Measurements from ENCODE around the gene GRIA1.
A peak's percentile ranks its signal among the peaks of the same experiment; 100 is the strongest.

GRIA1 gene

GRCh38 chr5:153490118-153491037 lies at the start of gene GRIA1:
GRIA1 (plus strand) TSS chr5:153490670.
- DNase-seq: peak in 37 of 56 donors; percentile 5 to 78 (median 35)

GRCh38 chr5:153445875-153446579 lies 44.4 kb upstream of the GRIA1 start:
- peak in 12 of 56 donors; percentile 1 to 45 (median 14) for DNase-seq

DNA sequence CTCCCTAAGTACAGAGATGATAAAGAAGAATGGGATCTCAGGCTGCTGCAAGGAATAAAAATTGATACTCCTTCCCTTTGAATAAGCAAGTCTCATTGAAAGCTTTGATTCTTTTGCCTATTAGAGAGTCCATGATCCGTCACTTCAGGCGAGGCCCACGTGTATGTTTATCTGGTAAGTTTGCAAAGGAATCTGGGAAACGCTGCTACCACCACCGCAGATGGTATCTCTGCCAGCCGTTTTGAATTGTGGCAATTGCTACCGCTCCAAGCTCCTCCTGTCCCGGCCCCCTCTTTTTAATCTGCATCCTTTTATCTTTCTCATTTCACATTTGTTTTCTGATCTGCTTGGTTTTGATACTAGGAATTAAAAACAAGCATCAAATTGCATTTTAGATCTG lies 42.9 kb upstream of the GRIA1 start:
- peak in 3 of 56 donors; percentile 3 to 22 (median 18) for DNase-seq

DNA sequence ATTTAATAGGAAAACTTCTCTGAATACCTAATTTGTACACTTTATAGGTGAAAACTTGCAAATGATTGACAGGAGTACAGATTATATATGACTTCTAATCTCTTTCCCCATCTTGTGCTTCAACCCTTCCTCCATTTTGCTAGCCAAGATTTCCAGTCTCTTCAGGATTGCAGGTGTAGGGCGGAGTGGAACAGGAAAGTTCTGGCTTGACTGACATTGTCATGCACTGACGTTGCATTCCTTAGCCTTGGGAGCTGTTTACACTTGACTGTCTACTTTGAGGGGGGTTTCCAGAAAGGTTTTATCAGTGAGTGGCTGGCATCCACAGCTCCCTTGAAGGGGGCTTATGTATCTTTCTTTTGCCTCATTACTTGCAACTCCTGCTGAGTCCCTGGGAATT lies 34.1 kb upstream of the GRIA1 start:
- no peak for DNase-seq

- peak in 1 of 56 donors; percentile 4 for DNase-seq
Measured at GRCh38 chr5:153456993-153457392, 33.5 kb upstream of the GRIA1 start.

DNA sequence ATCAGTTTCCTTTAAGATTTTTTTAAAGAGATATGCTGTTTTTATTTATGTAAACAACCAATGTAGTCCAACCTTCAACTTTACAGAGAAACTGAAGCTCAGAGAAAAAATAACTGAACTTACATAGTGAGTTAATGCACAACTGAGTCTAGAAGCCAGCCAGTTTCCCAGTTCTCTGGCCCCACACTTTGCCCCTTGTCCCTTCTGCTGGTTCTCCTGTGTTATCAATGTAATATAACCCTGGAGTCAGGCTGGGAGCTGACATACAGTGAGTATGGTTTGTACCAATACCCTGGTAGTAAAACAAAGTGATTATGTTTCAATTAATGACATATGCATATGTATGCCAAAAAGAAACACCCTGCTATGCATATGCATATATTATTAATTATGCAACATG lies 32.2 kb upstream of the GRIA1 start:
- no peak for DNase-seq

DNA sequence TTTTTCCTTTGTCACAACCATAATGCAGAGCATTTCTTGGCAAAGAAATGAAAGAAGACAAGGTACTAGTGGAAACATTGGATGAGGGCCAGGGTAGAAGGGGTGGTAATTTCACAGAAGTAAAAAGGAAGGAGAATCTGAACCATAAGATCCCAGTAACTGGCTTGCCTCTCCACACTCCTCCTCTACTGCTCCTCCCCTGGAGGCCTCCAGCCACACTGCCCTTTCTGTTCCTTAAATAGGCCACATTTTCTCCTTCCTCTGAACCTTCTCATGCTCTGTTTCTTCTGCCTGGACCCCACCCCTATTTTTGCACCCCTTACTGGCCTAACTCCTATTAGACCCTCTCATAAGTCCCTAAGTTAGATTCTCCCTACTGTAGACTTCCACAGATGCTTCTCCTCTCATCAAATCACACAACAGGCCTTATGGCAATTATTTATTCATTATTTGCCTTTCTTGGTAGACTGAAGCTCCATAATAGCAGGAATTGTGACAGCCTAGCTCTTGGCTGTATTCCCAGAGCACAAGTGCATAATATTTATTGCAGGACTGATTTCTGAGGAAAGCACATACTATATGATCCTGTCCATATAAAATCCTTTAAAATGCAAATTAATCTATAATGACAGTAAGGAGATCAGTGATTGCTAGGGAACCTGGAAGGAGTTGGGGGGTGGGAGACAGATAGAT lies 31.3 kb upstream of the GRIA1 start:
- no peak for DNase-seq

- DNase-seq: no peak
Measured at GRCh38 chr5:153460421-153460820, 30.0 kb upstream of the GRIA1 start.

DNA sequence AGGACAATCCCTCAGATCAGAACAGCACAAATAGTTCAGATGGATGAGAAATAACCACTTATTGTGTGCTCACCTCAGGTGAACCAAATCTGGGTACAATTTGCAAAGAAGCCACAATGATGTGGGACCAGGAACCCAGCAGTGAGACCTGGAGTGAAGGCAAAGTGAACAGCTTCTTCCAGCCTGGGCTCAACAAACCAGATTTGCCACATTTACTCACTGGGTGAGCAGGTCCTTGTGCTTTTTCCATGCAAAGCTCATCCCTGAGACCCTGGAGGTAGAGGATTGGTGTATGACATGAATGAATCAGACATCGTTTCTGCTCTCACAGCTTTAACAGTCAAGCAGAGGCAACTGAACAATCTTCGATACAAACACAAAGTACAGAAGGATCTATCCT lies 29.1 kb upstream of the GRIA1 start:
- no peak for DNase-seq

DNA sequence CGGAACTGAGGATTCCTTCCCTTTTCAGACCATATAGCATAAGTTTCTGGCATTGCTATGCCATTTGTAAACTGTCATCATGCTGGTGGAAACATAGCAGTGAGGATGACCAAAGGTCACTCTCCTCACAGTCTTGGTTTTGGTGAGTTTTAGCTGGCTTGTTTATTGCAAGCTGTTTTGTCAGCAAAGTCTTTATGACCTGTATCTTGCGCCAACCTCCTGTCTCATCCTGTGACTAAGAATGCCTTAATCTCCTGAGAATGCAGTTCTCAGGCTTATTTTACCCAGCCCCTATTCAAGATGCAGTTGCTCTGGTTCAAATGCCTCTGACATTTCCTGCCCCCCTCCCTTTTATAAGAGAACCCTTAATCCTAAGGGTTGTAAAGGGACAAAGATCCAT lies 26.7 kb upstream of the GRIA1 start:
- DNase-seq: no peak

DNA sequence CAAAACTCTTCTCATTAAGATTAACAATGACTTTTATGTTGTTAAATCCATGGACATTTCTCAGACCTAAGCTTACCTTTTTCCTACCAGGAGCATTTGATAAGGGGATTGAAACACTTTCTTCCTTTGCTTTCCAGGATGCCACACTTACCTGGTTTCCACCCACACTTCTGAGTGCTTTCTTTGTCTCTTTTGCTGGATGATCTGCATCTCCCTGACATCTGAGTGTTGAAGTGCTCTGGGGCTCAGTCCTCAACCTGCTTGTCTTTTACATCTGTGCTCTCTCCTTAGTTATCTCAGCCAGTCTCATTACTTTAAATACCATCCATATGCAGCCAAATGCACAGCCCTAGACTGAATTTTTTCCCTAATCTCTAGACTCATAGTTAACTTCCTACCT lies 22.9 kb upstream of the GRIA1 start:
- DNase-seq: no peak

DNA sequence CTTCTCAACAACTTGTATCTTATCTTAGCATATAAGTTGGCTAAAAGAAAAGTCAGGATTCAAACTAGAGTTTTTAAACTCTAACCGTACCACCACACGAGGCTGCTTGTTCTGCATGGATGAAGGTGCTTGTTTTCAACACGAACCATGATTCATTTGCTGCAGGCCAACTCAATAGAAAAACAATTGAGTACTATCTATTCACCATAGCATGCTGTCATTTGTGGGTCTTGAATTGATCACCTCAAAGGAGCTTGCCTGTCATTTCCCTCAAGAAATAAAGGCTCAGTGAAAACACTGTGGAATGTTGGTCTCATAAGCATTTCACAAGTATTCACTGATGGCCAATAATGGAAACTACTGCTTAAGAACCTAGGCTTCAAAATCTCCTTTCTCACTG lies 21.0 kb upstream of the GRIA1 start:
- DNase-seq: no peak

GRCh38 chr5:153470736-153471135 lies 19.7 kb upstream of the GRIA1 start:
- no peak for DNase-seq

DNA sequence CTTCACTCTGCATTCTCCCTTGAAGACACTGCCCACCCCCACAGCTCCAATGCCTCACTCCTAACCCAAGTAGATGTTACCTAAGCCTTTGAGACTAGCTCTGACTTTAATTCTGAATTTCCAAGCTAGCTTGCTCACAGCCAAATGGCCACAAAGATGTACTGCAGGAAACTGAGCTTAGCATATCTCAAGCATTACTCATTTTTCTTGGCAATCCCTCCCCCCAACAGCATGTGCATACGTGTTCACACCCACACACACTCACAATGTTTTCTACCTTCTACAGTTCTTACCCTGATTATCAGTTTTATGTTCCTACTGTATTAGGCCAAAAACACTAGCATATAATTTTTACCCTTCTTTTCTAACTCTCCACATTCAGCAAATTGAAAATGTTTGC lies 13.7 kb upstream of the GRIA1 start:
- DNase-seq: no peak

GRCh38 chr5:153480401-153480800 lies 10.1 kb upstream of the GRIA1 start:
- no peak for DNase-seq

DNA sequence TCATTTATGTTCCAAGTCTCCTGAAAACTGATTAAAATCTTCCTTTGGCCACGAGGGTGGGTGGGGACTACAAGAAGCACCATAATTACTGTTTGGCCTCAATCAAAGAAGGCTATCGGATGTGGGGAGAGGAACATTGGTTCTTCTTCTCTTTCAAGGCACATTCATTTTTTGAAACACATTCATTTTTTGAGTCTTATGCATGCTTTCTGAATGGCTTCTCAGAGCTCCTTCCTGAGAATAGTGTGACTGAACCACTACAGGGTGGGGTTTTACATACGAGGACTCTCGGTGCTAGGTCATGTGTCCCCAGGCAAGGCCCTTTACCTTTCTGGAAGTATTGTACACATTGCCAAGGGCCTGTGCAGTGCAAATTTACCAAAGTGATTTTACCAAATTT lies 7.0 kb upstream of the GRIA1 start:
- DNase-seq: no peak

- no peak for DNase-seq
Measured at GRCh38 chr5:153485641-153486040, 4.8 kb upstream of the GRIA1 start.

- no peak for DNase-seq
Measured at GRCh38 chr5:153486771-153487170, 3.7 kb upstream of the GRIA1 start.

GRCh38 chr5:153489611-153490010 lies 859 bp upstream of the GRIA1 start:
- DNase-seq: no peak

- DNase-seq: peak in 1 of 56 donors; percentile 14
Measured at GRCh38 chr5:153491038-153491744, 721 bp downstream of the GRIA1 start.

GRCh38 chr5:153491856-153492255 lies 1.4 kb downstream of the GRIA1 start:
- peak in 3 of 56 donors; percentile 14 to 39 (median 26) for DNase-seq
